Medulla oblongata (tissue), 1 donor: ENCODE results near the gene RAMACL.
"Not testable (repeated sequence)": the region's sequence is repeated elsewhere in the genome, so short reads cannot be mapped to it uniquely, and the experiment has no call there.

Experiments
- DNase-seq: peaks from one replicate; pipeline ENCODE4 v3.0.0-alpha.2; 2015; ENCODE audit errors: extremely low spot score

Gene RAMACL

GRCh38 chr6:166596776-166597507 is 10.5 kb upstream of the RAMACL start:
- DNase-seq: no peak

GRCh38 chr6:166595949-166596348 is 9.5 kb upstream of the RAMACL start:
- no peak for DNase-seq

- DNase-seq: no peak
These were observed 8.7 kb upstream of the RAMACL start for GRCh38 chr6:166595061-166595780.

- no peak for DNase-seq
These were observed 6.3 kb upstream of the RAMACL start for GRCh38 chr6:166592821-166593220.

- DNase-seq: no peak
These were observed 5.6 kb upstream of the RAMACL start for GRCh38 chr6:166591961-166592520.

- no peak for DNase-seq
These were observed 4.5 kb upstream of the RAMACL start for GRCh38 chr6:166591026-166591425.

GRCh38 chr6:166589786-166590574 is 3.5 kb upstream of the RAMACL start:
- no peak for DNase-seq

- DNase-seq: no peak
These were observed 2.9 kb upstream of the RAMACL start for GRCh38 chr6:166589337-166589731.

- no peak for DNase-seq
These were observed 2.3 kb upstream of the RAMACL start for GRCh38 chr6:166588691-166589336.

- DNase-seq: no peak
These were observed 1.3 kb upstream of the RAMACL start for GRCh38 chr6:166587631-166588413.

GRCh38 chr6:166584853-166585429 is 1.5 kb downstream of the RAMACL start:
- DNase-seq: no peak

GRCh38 chr6:166584155-166584554 is 2.3 kb downstream of the RAMACL start:
- no peak for DNase-seq

- no peak for DNase-seq
These were observed 3.1 kb downstream of the RAMACL start for GRCh38 chr6:166583230-166583965.

- DNase-seq: no peak
These were observed 4.2 kb downstream of the RAMACL start for GRCh38 chr6:166582258-166582657.

- not testable (repeated sequence) for DNase-seq
These were observed 4.7 kb downstream of the RAMACL start for GRCh38 chr6:166581801-166582200.

- DNase-seq: no peak
These were observed 5.4 kb downstream of the RAMACL start for GRCh38 chr6:166581091-166581511.

GRCh38 chr6:166580076-166581050 is 6.1 kb downstream of the RAMACL start:
- DNase-seq: no peak

- DNase-seq: no peak
These were observed 7.1 kb downstream of the RAMACL start for GRCh38 chr6:166579237-166579850.
